OCI-LY3 (cell line): ENCODE results near the gene CAMKK1.

ENCODE experiments used
- H2AFZ ChIP-seq: fragments of 200-600, 300-600 bp; shearing (Covaris generic); 2 replicates; pipeline ENCODE4 v1.6.0; 2014; ENCODE audit warnings: antibody characterized with exemption, low read depth, low read length
- H3K27ac ChIP-seq: fragments of 200-600, 300-600 bp; sonication (generic); 2 replicates; pipeline ENCODE4 v1.5.1; 2014; ENCODE audit warnings: mild to moderate bottlenecking, low read length, moderate library complexity, mixed read lengths
- H3K27me3 ChIP-seq: fragments of 200-600, 300-600 bp; sonication (generic); 2 replicates; pipeline ENCODE4 v1.6.1; 2014; ENCODE audit warnings: low read depth, low read length, mixed read lengths
- H3K36me3 ChIP-seq: fragments of 200-600, 300-600 bp; sonication (generic); replicated peaks from 2 replicates; pipeline ENCODE3; 2014; ENCODE audit warnings: low read depth, low read length, mixed read lengths
- H3K4me1 ChIP-seq: fragments of 300-600, 200-600 bp; sonication (generic); 2 replicates; pipeline ENCODE4 v1.6.1; 2014; ENCODE audit warnings: low read length, mixed read lengths
- H3K4me2 ChIP-seq: fragments of 200-600, 300-600 bp; sonication (generic); 2 replicates; pipeline ENCODE4 v1.6.1; 2014; ENCODE audit warnings: low read length, mixed read lengths
- H3K4me3 ChIP-seq: fragments of 300-600, 200-600 bp; sonication (generic); 2 replicates; pipeline ENCODE4 v1.5.1; 2014; ENCODE audit warnings: antibody characterized with exemption, mild to moderate bottlenecking, low read length, moderate library complexity
- H3K79me2 ChIP-seq: fragments of 300-600, 200-600 bp; shearing (Covaris generic); 2 replicates; pipeline ENCODE4 v1.6.1; 2014; ENCODE audit warnings: mild to moderate bottlenecking, low read length, mixed read lengths
- H3K9ac ChIP-seq: fragments of 300-600, 200-600 bp; shearing (Covaris generic); 2 replicates; pipeline ENCODE4 v1.6.0; 2014; ENCODE audit warnings: mild to moderate bottlenecking, low read length, moderate library complexity
- H3K9me3 ChIP-seq: fragments of 200-600, 300-600 bp; shearing (Covaris generic); 2 replicates; pipeline ENCODE4 v1.6.1; 2014; ENCODE audit warnings: low read length, mixed read lengths; ENCODE audit not compliant: insufficient read depth
- H4K20me1 ChIP-seq: fragments of 200-600, 300-600 bp; sonication (generic); 2 replicates; pipeline ENCODE4 v1.6.1; 2016; ENCODE audit warnings: low read length, mixed read lengths; ENCODE audit not compliant: insufficient read depth
- CTCF ChIP-seq: fragments of 200-600, 300-600 bp; sonication (generic); IDR thresholded peaks from 2 replicates; pipeline ENCODE4 v1.5.1; 2014; ENCODE audit warnings: antibody characterized with exemption, low read length, low read depth
- EZH2phosphoT487 ChIP-seq: fragments of 200-600 bp; shearing (Covaris generic); IDR thresholded peaks from 2 replicates; pipeline ENCODE4 v1.6.1; 2018; ENCODE audit warnings: antibody characterized with exemption, mixed run types, low read depth

The CAMKK1 gene

GRCh38 chr17:3879186-3879585 lies 13.7 kb downstream of the CAMKK1 start:
- H3K4me3 ChIP-seq, result no peak overlapping the region
- no peak overlapping the region for H3K27ac ChIP-seq
- no peaks in the 10 kb centered on the region for H3K27me3 ChIP-seq
- H3K4me1 ChIP-seq, result no peaks in the 10 kb centered on the region
- no peak overlapping the region for H3K9ac ChIP-seq
- TF ChIP-seq EZH2phosphoT487 (no peak), CTCF (no peak)
- no peaks in the 10 kb centered on the region for H4K20me1 ChIP-seq
- H3K36me3 ChIP-seq, result no peaks in the 10 kb centered on the region
- no peaks in the 10 kb centered on the region for H3K79me2 ChIP-seq
- H2AFZ ChIP-seq, result no peak overlapping the region
- H3K4me2 ChIP-seq, result no peak overlapping the region
- no peaks in the 10 kb centered on the region for H3K9me3 ChIP-seq

GRCh38 chr17:3877220-3877619 lies 15.6 kb downstream of the CAMKK1 start:
- H3K36me3 ChIP-seq, result no peaks in the 10 kb centered on the region

GRCh38 chr17:3875317-3875716 lies 17.5 kb downstream of the CAMKK1 start:
- Histone ChIP-seq H3K27ac (no peak overlapping the region), H3K9me3 (no peaks in the 10 kb centered on the region), H3K27me3 (no peaks in the 10 kb centered on the region), H3K4me2 (no peak overlapping the region), H3K9ac (no peak overlapping the region), H2AFZ (no peak overlapping the region), H3K79me2 (no peaks in the 10 kb centered on the region), H3K4me3 (no peak overlapping the region), H3K4me1 (no peaks in the 10 kb centered on the region), H3K36me3 (no peaks in the 10 kb centered on the region), H4K20me1 (no peaks in the 10 kb centered on the region)
- no peak for TF ChIP-seq EZH2phosphoT487
- no peak for TF ChIP-seq CTCF

More at GRCh38 chr17:3877220-3877619, 15.6 kb downstream of the CAMKK1 start:
- TF ChIP-seq CTCF (no peak), EZH2phosphoT487 (no peak)
- Histone ChIP-seq H2AFZ (no peak overlapping the region), H3K27me3 (no peaks in the 10 kb centered on the region), H3K9ac (no peak overlapping the region), H3K4me3 (no peak overlapping the region), H3K79me2 (no peaks in the 10 kb centered on the region), H3K4me1 (no peaks in the 10 kb centered on the region), H3K9me3 (no peaks in the 10 kb centered on the region), H4K20me1 (no peaks in the 10 kb centered on the region), H3K4me2 (no peak overlapping the region), H3K27ac (no peak overlapping the region)

- TF ChIP-seq CTCF (no peak), EZH2phosphoT487 (no peak)
- H3K79me2 ChIP-seq, result no peaks in the 10 kb centered on the region
- no peak overlapping the region for H3K4me3 ChIP-seq
- H3K36me3 ChIP-seq, result no peaks in the 10 kb centered on the region
- no peaks in the 10 kb centered on the region for H4K20me1 ChIP-seq
- H2AFZ ChIP-seq, result no peak overlapping the region
- no peaks in the 10 kb centered on the region for H3K4me1 ChIP-seq
- H3K9me3 ChIP-seq, result no peaks in the 10 kb centered on the region
- H3K9ac ChIP-seq, result no peak overlapping the region
- no peak overlapping the region for H3K27ac ChIP-seq
- no peaks in the 10 kb centered on the region for H3K27me3 ChIP-seq
- H3K4me2 ChIP-seq, result no peak overlapping the region
These were observed 19.0 kb downstream of the CAMKK1 start for GRCh38 chr17:3873862-3874261.
